ENCODE data around the gene SUV39H2.

DNA sequence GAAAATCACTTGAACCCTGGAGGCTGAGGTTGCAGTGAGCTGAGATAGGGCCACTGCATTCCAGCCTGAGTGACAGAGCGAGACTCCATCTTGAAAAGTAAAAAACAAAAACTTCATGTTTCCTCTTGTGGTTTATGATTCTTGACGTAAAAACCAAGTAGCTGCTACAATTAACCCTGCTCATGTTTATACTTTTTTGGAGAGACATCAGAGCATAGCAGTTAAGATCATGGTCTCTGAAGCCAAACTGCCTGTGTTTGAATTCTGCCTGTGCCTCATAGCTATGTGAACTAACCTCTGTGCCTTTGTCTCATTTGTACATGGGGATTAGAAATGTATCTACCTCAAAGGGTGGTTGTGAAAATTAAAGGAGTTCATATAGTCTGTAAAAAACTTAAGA lies 27.2 kb downstream of the SUV39H2 start:
- no peak for TF ChIP-seq POLR2A (IDR thresholded peaks at IDR 0.05; ENCODE audit: low read depth, low read length)
- TF ChIP-seq SPI1 (IDR thresholded peaks at IDR 0.05; ENCODE audit: low read depth, low read length), result no peak
- TF ChIP-seq POLR2AphosphoS5 (IDR thresholded peaks at IDR 0.05; ENCODE audit: low read depth, low read length), result no peak; the same call in 1 of the 2 replicates
- no peak for TF ChIP-seq TAF1 (IDR thresholded peaks at IDR 0.05; ENCODE audit: low read depth, low read length)
- TF ChIP-seq POU2F2 (IDR thresholded peaks at IDR 0.05; ENCODE audit: low read depth, low read length), result no peak
- TF ChIP-seq PAX5 (IDR thresholded peaks at IDR 0.05; ENCODE audit: insufficient read depth, low read length, severe bottlenecking), result no peak
